HEK293 (cell line): ENCODE data around the gene SERINC2.

Source experiments
- CTCF ChIA-PET: fragments of 350-600 bp; formaldehyde crosslinking; extraction: SDS; loops from one replicate; lab custom pipeline; 2021; ENCODE audit warnings: antibody characterized with exemption; lab: Yijun Ruan, JAX
- POLR2A ChIA-PET: fragments of 300-600 bp; formaldehyde crosslinking; extraction: SDS; loops from one replicate; lab custom pipeline; 2020; ENCODE audit warnings: antibody characterized with exemption, inconsistent platforms; lab: Yijun Ruan, JAX
- H3K27ac ChIP-seq: fragments of 200-500 bp; sonication (Bioruptor generic); 2 replicates; pipeline ENCODE4 v1.5.1; 2014; ENCODE audit warnings: low read depth, low read length, control low read depth, inconsistent platforms; ENCODE audit errors: extremely low read depth
- H3K36me3 ChIP-seq, 2 experiments: fragments of 200-500 bp in 1 of 2; sonication (Bioruptor generic) in 1 of 2; 1 replicate in 1 of 2; 2 replicates in 1 of 2; pipeline ENCODE4 v1.5.1; 2014 to 2017; ENCODE audit warnings: inconsistent platforms in 2 of 2, low read length in 2 of 2; ENCODE audit not compliant: control insufficient read depth in 2 of 2, insufficient read depth in 1 of 2
- H3K4me1 ChIP-seq: fragments of 200-500 bp; sonication (Bioruptor generic); 2 replicates; pipeline ENCODE4 v1.5.1; 2014; ENCODE audit warnings: mild to moderate bottlenecking, low read length, inconsistent platforms; ENCODE audit not compliant: control insufficient read depth, insufficient read depth
- H3K4me3 ChIP-seq: 2 replicates; pipeline ENCODE4 v1.5.1; 2011; ENCODE audit warnings: low read depth, mild to moderate bottlenecking, control low read depth, low read length, moderate library complexity
- H3K9me3 ChIP-seq: fragments of 200-500 bp; sonication (Bioruptor generic); 2 replicates; pipeline ENCODE4 v1.5.1; 2014; ENCODE audit warnings: low read depth, low read length, inconsistent platforms; ENCODE audit not compliant: control insufficient read depth, insufficient read depth
- BCL11A ChIP-seq: fragments of 450-650 bp; formaldehyde crosslinking; IDR thresholded peaks from 2 replicates; pipeline ENCODE4 v1.5.1; 2016; ENCODE audit warnings: low read depth, missing biosample characterization, missing genetic modification characterization
- BCL11B ChIP-seq: fragments of 450-650 bp; formaldehyde crosslinking; IDR thresholded peaks from 2 replicates; pipeline ENCODE4 v1.5.1; 2016; ENCODE audit warnings: low read depth, missing biosample characterization, missing genetic modification characterization
- HOXD13 ChIP-seq: sonication (generic); formaldehyde crosslinking; IDR thresholded peaks from 2 replicates; pipeline ENCODE4 v1.8.0; 2022; ENCODE audit warnings: missing genetic modification reagents, borderline replicate concordance
- KLF7 ChIP-seq: fragments of 450-650 bp; formaldehyde crosslinking; IDR thresholded peaks from 2 replicates; pipeline ENCODE4 v1.5.1; 2016; ENCODE audit warnings: missing biosample characterization, missing genetic modification characterization, borderline replicate concordance
- WT1 ChIP-seq: fragments of 450-650 bp; formaldehyde crosslinking; IDR thresholded peaks from 2 replicates; pipeline ENCODE4 v1.5.1; 2016; ENCODE audit warnings: missing biosample characterization, missing genetic modification characterization
- ZBTB48 ChIP-seq: fragments of 450-650 bp; formaldehyde crosslinking; IDR thresholded peaks from 2 replicates; pipeline ENCODE4 v1.5.1; 2016; ENCODE audit warnings: missing biosample characterization, missing genetic modification characterization
- ZBTB7A ChIP-seq: fragments of 450-650 bp; formaldehyde crosslinking; IDR thresholded peaks from 2 replicates; pipeline ENCODE4 v1.5.1; 2016; ENCODE audit warnings: low read depth, missing biosample characterization, missing genetic modification characterization
- ZFP37 ChIP-seq: fragments of 450-650 bp; formaldehyde crosslinking; IDR thresholded peaks from 2 replicates; pipeline ENCODE4 v1.5.1; 2016; ENCODE audit warnings: missing biosample characterization, missing genetic modification characterization
- ZIC2 ChIP-seq: fragments of 450-650 bp; formaldehyde crosslinking; IDR thresholded peaks from 2 replicates; pipeline ENCODE4 v1.5.1; 2016; ENCODE audit warnings: missing biosample characterization, missing genetic modification characterization
- ZNF184 ChIP-seq: fragments of 450-650 bp; IDR thresholded peaks from 2 replicates; pipeline ENCODE4 v1.5.1; 2018; ENCODE audit warnings: missing biosample characterization, mild to moderate bottlenecking, missing genetic modification characterization
- ZNF324 ChIP-seq: fragments of 450-650 bp; formaldehyde crosslinking; IDR thresholded peaks from 2 replicates; pipeline ENCODE4 v1.5.1; 2016; ENCODE audit warnings: missing biosample characterization, missing genetic modification characterization
- ZNF335 ChIP-seq: fragments of 450-650 bp; formaldehyde crosslinking; conservative IDR thresholded peaks from 2 replicates; pipeline ENCODE4 v1.5.1; 2016; ENCODE audit warnings: missing biosample characterization, missing genetic modification characterization
- ZNF350 ChIP-seq: fragments of 450-650 bp; formaldehyde crosslinking; IDR thresholded peaks from 2 replicates; pipeline ENCODE4 v1.5.0; 2017; ENCODE audit warnings: missing biosample characterization, mild to moderate bottlenecking, missing genetic modification characterization
- ZNF394 ChIP-seq: fragments of 450-650 bp; formaldehyde crosslinking; IDR thresholded peaks from 2 replicates; pipeline ENCODE4 v1.5.1; 2016; ENCODE audit warnings: missing biosample characterization, missing genetic modification characterization, mild to moderate bottlenecking, moderate library complexity, borderline replicate concordance
- ZNF514 ChIP-seq: fragments of 450-650 bp; formaldehyde crosslinking; IDR thresholded peaks from 2 replicates; pipeline ENCODE4 v1.5.1; 2016; ENCODE audit warnings: missing biosample characterization, missing genetic modification characterization
- ZNF585B ChIP-seq: fragments of 450-650 bp; formaldehyde crosslinking; IDR thresholded peaks from 2 replicates; pipeline ENCODE4 v1.5.1; 2016; ENCODE audit warnings: missing biosample characterization, missing genetic modification characterization
- ZNF600 ChIP-seq: fragments of 450-650 bp; formaldehyde crosslinking; IDR thresholded peaks from 2 replicates; pipeline ENCODE4 v1.5.1; 2016; ENCODE audit warnings: missing biosample characterization, missing genetic modification characterization
- ZNF777 ChIP-seq: fragments of 450-650 bp; formaldehyde crosslinking; IDR thresholded peaks from 2 replicates; pipeline ENCODE4 v1.5.1; 2017; ENCODE audit warnings: missing biosample characterization, missing genetic modification characterization, borderline replicate concordance
- ZNF785 ChIP-seq: fragments of 450-650 bp; formaldehyde crosslinking; IDR thresholded peaks from 2 replicates; pipeline ENCODE4 v1.5.1; 2016; ENCODE audit warnings: missing biosample characterization, missing genetic modification characterization
- ZNF837 ChIP-seq: fragments of 450-650 bp; formaldehyde crosslinking; IDR thresholded peaks from 2 replicates; pipeline ENCODE4 v1.5.1; 2016; ENCODE audit warnings: missing biosample characterization, missing genetic modification characterization
- TF ChIP-seq, protein P1 (sequence below): fragments of 450-650 bp; formaldehyde crosslinking; IDR thresholded peaks from 2 replicates; pipeline ENCODE4 v1.5.1; 2017; ENCODE audit warnings: missing biosample characterization, missing genetic modification characterization
- TF ChIP-seq, protein P2 (sequence below): fragments of 450-650 bp; formaldehyde crosslinking; IDR thresholded peaks from 2 replicates; pipeline ENCODE4 v1.5.1; 2016; ENCODE audit warnings: missing biosample characterization, missing genetic modification characterization, borderline replicate concordance
- TF ChIP-seq, protein P3 (sequence below): fragments of 450-650 bp; formaldehyde crosslinking; IDR thresholded peaks from 2 replicates; pipeline ENCODE4 v1.5.1; 2016; ENCODE audit warnings: missing biosample characterization, missing genetic modification characterization
- TF ChIP-seq, protein P4 (sequence below): fragments of 450-650 bp; formaldehyde crosslinking; IDR thresholded peaks from 2 replicates; pipeline ENCODE4 v1.5.1; 2016; ENCODE audit warnings: missing biosample characterization, missing genetic modification characterization

SERINC2 gene

DNA sequence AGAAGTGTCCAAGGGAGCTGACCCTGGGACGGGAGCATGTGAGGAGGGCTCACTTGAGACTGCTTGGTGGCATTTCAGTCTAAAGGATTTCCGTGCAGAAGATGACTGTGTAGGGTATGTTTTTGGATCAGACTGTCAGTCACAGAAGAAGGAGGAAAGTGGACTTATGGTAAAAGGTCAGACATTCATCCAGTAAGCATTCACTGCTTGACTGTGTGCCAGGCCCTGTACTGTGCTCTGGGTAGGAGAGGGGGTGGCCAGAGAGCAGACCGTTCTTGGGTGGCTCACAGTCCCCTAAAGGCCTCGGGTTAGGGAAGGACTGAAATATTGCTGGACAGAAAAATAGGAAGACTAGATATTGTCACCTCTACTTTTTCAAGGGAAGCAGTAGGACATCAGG is 2.1 kb upstream of the SERINC2 start (continued):
- TF ChIP-seq ZNF184 (tag by site-specific recombination) (no peak), ZNF837 (tag by site-specific recombination) (no peak), HOXD13 (CRISPR knock-in tag) (no peak), ZNF514 (tag by site-specific recombination) (no peak), KLF7 (tag by site-specific recombination) (no peak)
- TF ChIP-seq, all 188 proteins: peak for 0

DNA sequence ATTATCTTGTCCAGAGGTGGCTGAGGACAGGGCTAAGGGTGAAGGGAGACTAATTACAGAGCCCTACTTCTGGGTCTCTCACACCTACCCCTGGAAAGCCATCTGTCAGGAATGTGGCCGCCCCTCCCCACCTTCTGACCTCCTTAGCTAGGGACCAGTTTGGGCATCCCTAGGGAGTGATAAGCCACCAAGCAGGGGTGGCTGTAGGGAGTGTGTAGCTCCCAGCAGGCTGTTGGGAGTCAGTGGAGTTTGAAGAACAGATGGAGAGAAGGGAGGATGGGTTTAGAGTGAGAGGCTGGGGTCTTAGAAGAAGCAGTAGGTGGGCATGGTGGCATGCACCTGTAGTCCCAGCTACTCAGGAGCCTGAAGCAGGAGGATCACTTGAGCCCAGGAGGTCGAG is 808 bp upstream of the SERINC2 start:
- no peaks in the 10 kb centered on the region for H3K36me3 ChIP-seq
- TF ChIP-seq ZNF585B: no peak
- no peak for TF ChIP-seq BCL11A (tag by site-specific recombination)
- no peak for TF ChIP-seq ZNF785 (tag by site-specific recombination)
- TF ChIP-seq ZIC2: peak; percentile 32
- peak; percentile 55 for TF ChIP-seq WT1
- TF ChIP-seq ZBTB48 (tag by site-specific recombination): peak; percentile 58
- TF ChIP-seq, protein P1, sequence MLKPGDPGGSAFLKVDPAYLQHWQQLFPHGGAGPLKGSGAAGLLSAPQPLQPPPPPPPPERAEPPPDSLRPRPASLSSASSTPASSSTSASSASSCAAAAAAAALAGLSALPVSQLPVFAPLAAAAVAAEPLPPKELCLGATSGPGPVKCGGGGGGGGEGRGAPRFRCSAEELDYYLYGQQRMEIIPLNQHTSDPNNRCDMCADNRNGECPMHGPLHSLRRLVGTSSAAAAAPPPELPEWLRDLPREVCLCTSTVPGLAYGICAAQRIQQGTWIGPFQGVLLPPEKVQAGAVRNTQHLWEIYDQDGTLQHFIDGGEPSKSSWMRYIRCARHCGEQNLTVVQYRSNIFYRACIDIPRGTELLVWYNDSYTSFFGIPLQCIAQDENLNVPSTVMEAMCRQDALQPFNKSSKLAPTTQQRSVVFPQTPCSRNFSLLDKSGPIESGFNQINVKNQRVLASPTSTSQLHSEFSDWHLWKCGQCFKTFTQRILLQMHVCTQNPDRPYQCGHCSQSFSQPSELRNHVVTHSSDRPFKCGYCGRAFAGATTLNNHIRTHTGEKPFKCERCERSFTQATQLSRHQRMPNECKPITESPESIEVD (tag by site-specific recombination): no peak
- TF ChIP-seq ZNF324: no peak
- TF ChIP-seq, all 188 proteins: peak for 3
- no peak overlapping the region for H3K27ac ChIP-seq
- ChIA-PET POLR2A (no interaction called here), CTCF (interaction anchor here (0.7 to 2.7 kb wide), 6 partner anchors 8 to 611 kb away, joined by 3 to 12 read pairs (median 6); no protein-coding TSS in a partner anchor)
- no peak overlapping the region for H3K4me3 ChIP-seq
- H3K9me3 ChIP-seq: no peaks in the 10 kb centered on the region
- no peaks in the 10 kb centered on the region; the same call in 1 of the 2 replicates for H3K4me1 ChIP-seq

DNA sequence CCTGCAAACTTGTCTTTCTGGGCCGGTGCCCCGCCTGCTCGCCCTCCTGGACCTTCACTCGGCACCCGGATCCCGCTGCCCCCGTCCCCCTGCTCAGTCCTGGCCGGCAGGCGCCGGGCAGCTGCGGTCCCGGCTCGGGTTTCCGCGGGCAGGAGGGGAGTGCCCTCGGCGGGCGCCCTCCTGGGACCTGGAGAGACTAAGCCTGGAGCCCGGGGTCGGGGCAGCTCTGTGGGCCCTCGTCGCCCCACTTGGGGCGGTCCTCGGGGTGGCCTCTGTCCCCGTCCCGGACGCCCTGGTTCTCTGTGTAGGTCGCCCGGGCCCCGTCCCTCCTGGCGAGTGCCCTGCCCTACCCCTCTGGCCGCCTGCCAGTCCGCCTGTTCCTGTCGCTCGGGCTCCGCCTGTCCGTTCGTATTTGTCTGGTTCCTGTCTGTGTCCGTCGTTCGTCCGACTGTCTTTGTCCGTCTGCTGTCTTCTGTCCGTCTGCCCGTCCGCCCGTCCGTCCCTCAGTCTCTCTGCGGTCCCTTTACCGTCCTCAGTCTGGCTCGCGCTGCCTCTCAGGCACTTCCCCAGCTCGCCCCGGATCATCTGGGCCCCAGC is 490 bp downstream of the SERINC2 start:
- no peaks in the 10 kb centered on the region for H3K9me3 ChIP-seq
- no peaks in the 10 kb centered on the region for H3K36me3 ChIP-seq
- ChIA-PET POLR2A (no interaction called here), CTCF (interaction anchor here (0.7 to 2.1 kb wide), 4 partner anchors 9 to 482 kb away, joined by 4 to 14 read pairs (median 7); no protein-coding TSS in a partner anchor)
- H3K27ac ChIP-seq: peak overlapping the region; percentile 34; the same call in 1 of the 2 replicates
- H3K4me3 ChIP-seq: peak overlapping the region; percentile 64
- H3K4me1 ChIP-seq: no peaks in the 10 kb centered on the region; the same call in 1 of the 2 replicates
- TF ChIP-seq BCL11B: no peak
- TF ChIP-seq, protein P2, sequence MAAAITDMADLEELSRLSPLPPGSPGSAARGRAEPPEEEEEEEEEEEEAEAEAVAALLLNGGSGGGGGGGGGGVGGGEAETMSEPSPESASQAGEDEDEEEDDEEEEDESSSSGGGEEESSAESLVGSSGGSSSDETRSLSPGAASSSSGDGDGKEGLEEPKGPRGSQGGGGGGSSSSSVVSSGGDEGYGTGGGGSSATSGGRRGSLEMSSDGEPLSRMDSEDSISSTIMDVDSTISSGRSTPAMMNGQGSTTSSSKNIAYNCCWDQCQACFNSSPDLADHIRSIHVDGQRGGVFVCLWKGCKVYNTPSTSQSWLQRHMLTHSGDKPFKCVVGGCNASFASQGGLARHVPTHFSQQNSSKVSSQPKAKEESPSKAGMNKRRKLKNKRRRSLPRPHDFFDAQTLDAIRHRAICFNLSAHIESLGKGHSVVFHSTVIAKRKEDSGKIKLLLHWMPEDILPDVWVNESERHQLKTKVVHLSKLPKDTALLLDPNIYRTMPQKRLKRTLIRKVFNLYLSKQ: no peak
- TF ChIP-seq ZNF777 (tag by site-specific recombination): peak; percentile 86
- TF ChIP-seq, protein P3, sequence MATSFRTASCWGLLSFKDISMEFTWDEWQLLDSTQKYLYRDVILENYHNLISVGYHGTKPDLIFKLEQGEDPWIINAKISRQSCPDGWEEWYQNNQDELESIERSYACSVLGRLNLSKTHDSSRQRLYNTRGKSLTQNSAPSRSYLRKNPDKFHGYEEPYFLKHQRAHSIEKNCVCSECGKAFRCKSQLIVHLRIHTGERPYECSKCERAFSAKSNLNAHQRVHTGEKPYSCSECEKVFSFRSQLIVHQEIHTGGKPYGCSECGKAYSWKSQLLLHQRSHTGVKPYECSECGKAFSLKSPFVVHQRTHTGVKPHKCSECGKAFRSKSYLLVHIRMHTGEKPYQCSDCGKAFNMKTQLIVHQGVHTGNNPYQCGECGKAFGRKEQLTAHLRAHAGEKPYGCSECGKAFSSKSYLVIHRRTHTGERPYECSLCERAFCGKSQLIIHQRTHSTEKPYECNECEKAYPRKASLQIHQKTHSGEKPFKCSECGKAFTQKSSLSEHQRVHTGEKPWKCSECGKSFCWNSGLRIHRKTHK (tag by site-specific recombination): no peak
- no peak for TF ChIP-seq ZNF394 (tag by site-specific recombination)
- TF ChIP-seq ZNF350 (tag by site-specific recombination): no peak
- no peak for TF ChIP-seq ZFP37
- TF ChIP-seq, protein P4, sequence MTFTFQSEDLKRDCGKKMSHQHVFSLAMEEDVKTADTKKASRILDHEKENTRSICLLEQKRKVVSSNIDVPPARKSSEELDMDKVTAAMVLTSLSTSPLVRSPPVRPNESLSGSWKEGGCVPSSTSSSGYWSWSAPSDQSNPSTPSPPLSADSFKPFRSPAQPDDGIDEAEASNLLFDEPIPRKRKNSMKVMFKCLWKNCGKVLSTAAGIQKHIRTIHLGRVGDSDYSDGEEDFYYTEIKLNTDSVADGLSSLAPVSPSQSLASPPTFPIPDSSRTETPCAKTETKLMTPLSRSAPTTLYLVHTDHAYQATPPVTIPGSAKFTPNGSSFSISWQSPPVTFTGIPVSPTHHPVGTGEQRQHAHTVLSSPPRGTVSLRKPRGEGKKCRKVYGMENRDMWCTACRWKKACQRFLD (tag by site-specific recombination): no peak
- TF ChIP-seq ZNF335: peak; percentile 100
- TF ChIP-seq ZBTB7A: no peak; the same call in 1 of the 2 replicates
- peak; percentile 38; the same call in 1 of the 2 replicates for TF ChIP-seq ZNF600 (tag by site-specific recombination)
